ENCODE data around the gene MNT.
A peak's percentile ranks its signal among the peaks of the same experiment; 100 is the strongest.
"Not testable (repeated sequence)": the region's sequence is repeated elsewhere in the genome, so short reads cannot be mapped to it uniquely, and the experiment has no call there.

MNT gene, protein sequence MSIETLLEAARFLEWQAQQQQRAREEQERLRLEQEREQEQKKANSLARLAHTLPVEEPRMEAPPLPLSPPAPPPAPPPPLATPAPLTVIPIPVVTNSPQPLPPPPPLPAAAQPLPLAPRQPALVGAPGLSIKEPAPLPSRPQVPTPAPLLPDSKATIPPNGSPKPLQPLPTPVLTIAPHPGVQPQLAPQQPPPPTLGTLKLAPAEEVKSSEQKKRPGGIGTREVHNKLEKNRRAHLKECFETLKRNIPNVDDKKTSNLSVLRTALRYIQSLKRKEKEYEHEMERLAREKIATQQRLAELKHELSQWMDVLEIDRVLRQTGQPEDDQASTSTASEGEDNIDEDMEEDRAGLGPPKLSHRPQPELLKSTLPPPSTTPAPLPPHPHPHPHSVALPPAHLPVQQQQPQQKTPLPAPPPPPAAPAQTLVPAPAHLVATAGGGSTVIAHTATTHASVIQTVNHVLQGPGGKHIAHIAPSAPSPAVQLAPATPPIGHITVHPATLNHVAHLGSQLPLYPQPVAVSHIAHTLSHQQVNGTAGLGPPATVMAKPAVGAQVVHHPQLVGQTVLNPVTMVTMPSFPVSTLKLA

DNA sequence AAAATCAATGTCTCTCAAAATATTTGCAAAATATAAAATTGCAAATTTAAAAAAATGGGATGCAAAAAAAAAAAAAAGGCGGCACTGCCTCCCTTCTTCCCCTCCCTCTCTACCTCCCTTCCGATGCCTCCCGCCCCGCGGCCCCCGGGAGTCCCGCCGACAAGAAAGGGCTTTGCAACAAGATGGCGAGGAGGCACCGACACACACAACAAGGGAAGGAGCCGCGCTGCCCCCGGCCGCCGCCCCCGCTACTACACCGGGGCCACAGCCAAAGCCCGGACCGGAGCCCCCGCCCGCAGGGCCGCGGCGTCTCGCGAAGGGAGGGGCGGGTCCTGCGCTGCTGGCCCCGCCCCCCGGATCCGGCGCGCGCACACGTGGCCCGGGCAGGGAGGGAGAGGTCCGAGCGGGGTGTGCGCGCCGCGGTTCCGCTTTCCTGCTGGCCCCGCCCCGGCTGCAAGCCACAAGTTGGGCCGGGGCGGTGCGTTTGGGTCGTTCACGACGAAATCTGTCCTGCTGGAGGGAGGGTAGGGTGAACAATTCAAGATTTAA is at the start of gene MNT:
TSS of gene MNT (minus strand) at position 184 of the 549 bp plus-strand sequence. CDS start 348 bp downstream, outside the sequence.
- peak; percentile 84 for DNase-seq

DNA sequence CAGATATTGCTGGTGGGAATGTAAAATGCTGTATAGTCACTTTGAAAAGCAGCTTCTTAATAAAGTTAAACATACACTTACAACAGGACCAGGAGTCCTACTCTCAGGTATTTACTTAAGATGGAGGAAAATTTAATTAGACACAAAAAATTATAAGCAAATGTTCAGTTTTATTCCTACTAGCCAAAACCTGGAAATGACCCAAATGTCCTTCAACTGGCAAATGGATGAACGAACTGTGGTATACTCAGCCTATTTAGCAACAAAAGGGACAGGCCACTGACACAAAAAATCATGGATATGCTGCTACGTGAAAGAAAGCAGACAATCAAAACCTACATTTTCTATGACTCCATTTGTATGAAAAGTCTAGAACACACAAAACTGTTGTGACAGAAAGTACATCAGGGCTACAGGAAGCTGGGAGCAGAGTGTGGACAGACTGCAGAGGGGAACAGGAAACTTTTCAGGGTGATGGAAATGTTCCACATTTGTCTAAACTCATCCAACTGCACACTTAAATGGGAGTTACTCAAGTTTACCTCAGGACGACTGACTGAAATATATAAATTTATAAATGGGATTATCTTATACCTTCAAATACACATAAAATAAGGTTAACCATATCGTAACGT is 49.3 kb upstream of the MNT start:
- DNase-seq = no peak

DNA sequence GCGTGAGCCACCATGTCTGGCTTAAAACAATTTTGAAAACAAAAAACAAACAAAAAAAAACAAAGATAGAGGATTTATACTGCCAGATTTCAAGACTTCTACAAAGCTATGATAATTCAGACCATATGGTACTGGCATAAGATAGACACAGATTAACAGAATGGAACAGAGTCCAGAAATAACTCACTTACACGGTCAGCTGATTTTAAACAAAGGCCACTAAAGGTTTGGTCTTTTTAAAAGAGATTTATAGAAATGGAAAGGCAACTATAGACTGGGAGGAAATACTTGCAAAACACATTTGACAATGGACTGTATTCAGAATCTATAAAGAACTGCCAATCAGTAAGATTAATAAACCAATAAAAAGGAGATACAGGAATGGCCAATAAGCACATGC is 48.6 kb upstream of the MNT start:
- no peak for DNase-seq

DNA sequence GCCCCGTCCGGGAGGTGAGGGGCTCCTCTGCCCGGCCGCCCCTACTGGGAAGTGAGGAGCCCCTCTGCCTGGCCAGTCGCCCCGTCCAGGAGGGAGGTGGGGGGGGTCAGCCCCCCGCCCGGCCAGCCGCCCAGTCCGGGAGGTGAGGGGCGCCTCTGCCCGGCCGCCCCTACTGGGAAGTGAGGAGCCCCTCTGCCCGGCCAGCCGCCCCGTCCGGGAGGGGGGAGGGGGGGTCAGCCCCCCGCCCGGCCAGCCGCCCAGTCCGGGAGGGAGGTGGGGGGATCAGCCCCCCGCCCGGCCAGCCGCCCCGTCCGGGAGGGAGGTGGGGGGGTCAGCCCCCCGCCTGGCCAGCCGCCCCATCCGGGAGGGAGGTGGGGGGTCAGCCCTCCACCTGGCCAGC is 46.6 kb upstream of the MNT start:
- not testable (repeated sequence) for DNase-seq

DNA sequence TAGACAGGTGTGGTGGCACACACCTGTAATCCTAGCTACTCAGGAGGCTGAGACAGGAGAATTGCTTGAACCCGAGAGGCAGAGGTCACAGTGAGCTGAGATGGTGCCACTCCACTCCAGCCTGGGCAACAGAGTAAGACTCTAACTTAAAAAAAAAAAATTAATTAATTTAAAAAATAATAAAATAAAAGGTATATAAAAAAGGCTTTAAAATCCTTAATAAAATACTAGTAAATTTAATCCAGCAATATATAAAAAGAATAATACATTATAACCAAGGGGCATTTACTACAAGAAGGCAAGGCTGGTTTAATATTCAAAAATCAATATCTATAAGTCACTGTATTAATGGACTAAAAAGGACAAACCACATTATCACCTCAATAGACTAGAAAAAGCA is 44.8 kb upstream of the MNT start:
- no peak for DNase-seq

DNA sequence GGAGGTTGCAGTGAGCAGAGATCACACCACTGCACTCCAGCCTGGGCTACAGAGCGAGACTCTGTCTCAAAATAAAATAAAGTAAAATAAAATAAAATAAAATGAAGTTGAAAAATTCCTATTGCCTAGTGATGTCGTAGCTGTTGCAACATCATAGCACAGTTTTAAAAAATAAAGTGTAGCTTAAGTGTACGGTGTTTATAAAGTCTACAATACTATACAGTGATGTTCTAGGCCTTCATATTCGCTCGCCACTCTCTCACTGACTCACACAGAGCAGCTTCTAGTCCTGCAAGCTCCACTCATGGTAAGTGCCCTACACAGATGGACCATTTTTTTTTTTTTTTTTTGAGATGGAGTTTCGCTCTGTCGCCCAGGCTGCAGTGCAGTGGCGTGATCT is 43.5 kb upstream of the MNT start:
- no peak for DNase-seq

DNA sequence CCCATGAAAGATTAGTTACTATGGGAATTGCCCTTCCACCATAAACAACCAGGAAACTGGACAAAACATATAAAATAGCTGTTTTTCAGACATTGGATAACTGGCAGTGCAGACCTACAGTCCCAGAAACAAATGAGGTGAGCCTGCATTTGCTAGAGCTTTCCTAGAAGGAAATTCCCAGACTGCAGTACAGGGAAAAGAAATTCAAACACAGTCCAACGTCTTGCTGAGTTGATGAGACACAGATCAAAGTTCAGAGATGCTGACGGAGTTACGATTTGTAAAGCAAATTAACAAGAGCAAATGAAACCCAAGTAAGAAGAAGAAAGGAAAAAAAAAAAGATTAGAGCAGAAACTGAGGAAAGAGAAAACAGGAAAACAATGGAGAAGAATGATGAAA is 41.3 kb upstream of the MNT start:
- no peak for DNase-seq

DNA sequence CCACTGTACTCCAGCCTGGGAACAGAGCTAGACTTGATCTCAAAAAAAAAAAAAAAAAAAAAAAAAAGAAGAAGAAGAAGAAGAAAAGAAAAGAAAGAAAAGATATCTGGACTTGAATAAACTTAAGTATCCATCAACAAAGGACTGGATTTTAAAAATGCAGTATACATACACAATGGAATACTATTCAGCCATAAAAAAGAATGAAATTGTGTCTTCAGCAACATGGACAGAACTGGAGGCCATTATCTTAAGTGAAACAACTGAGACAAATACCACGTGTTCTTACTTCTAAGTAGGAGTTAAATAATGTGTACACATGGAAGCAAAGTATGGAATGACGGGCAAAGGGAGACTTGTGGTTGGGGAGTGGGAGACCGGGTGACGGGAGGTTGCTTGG is 40.1 kb upstream of the MNT start:
- DNase-seq = no peak

DNA sequence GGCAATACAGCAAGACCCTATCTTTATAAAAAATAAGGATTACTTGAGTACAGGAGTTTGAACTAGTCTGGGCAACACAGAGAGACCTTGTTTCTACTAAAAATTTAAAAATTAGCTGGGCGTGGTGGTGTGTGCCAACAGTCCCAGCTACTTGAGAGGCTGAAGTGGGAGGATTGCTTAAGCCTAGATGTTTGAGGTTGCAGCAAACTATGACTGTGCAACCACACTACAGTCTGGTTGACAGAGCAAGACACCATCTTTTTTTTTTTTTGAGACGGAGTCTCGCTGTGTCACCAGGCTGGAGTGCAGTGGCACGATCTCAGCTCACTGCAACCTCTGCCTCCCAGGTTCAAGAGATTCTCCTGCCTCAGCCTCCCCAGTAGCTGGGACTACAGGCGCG is 39.1 kb upstream of the MNT start:
- DNase-seq = not testable (repeated sequence)

DNA sequence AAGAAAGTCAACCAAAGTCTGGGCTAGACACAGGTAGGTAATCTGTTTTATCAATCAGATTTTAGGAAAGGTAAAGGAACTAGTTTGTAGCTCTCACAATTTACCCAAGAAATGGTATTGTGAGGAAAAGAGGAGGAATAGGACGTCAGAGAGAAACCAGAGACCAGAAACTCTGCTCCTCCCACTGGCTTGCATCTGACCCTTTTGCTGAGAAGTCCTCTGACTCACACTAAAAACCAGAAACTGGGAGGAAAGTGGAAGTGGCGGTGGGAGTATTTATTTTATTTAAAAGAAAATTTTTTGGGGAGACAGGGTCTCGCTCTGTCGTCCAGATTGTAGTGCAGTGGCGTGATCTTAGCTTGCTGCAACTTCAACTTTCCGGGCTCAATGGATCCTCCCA is 38.0 kb upstream of the MNT start:
- no peak for DNase-seq

DNA sequence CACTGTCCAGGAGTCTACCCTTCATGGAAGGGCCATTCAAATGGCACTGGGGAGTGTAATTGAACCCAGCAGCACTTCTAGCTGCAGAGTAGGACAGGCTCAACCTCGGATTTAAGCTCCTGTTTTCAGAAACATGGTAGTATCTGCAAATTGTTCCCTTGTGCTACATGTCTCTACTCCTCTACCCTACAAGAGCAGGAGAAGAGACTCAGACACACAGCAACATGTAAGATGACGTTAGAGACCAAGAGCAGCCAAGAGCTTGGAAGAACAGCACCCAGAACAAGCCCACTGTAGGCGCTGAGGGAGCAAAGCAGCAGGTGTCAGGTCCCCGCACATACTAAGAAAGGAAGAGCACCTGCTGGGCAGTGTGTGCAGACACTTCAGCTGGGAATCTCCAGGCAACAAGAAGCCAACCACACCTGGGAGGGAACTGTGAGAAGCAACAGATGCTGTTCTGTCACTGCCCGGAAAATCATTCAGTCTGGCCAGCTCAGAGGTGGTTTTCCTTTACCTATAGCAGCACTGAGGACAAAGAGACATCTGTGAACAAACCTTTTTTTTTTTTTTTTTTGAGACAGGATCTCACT is 35.6 kb upstream of the MNT start:
- no peak for DNase-seq

DNA sequence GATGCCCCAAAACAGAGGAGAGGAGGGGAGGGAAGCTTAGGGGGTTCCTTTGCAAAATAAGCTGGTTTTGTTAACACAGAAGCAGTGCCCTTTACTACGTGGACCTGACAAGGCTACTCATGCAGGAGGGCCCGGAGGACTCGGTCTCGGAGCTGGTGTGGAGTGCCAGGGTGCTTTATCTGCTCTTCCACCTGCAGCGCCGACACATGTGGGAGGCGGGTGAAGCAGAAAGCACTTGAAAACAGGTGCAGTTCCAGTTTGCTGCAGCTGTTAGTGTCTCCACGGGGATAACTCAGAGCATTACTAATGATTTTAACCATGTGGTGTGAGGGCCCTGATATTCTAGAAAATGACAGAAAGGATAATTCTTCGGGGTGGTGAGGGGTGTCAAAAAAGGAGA is 35.0 kb upstream of the MNT start:
- no peak for DNase-seq

DNA sequence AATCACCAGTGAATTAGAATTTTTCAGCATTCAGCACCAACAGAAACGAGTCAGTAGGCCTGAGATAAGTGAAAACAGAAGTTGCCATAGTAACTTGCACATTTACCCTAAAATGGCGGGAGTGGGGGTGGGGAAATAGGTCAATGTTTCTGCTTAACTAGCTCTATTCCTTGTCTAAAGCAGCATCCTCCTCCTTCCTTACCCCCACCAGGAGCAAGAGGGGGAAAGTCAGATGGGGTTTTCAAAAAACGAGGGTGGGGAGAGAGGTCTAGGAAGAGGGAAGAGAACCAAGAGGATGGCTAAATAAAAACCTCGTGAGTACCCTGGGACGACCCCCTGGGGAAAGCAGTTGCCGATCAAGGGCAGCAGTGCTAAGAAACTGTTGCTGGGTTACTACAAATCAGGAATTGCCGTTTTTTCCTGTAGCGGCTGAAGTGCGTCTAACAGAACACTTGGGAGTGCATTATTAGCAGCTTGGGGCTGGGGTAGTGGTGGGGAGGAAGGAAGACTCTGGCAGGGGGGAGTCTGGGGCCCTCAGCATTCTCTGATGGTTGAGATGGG is 34.4 kb upstream of the MNT start:
- DNase-seq = no peak

DNA sequence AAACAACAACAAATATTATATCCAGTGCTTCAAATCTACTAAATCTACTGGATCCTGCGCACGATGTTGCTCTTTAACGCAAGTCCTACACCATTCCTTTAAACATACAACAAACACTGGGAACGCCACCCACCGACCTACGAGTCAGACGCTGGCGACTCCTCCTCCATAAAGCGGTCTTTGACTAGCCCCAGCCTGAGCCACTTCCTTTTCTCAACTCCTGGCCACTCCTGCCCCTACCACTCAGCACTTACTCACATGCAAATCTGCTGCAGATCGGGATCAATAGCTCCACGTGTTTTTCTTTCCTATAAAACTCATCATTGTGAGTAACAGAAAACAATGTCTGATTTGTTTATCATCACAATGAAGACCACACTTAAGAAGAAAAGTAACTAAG is 32.8 kb upstream of the MNT start:
- no peak for DNase-seq

DNA sequence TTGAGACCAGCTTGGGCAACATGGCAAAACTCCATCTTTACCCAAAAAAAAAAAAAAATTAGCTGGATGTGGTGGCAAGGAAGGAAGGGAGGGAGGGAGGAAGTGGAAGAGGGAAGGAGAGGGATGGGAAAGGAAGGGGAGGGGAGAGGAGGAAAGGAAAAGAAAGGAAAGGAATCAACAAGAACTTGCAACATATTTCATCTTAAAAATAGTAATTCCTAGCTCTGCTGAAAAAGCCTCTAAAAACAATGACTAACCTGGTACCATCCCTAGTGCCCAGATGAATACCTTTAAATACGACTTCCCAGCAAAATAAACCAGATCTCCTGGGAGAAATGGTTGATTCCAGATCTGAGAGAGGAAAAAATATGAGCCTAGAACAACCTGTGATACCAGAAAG is 27.1 kb upstream of the MNT start:
- DNase-seq = no peak

DNA sequence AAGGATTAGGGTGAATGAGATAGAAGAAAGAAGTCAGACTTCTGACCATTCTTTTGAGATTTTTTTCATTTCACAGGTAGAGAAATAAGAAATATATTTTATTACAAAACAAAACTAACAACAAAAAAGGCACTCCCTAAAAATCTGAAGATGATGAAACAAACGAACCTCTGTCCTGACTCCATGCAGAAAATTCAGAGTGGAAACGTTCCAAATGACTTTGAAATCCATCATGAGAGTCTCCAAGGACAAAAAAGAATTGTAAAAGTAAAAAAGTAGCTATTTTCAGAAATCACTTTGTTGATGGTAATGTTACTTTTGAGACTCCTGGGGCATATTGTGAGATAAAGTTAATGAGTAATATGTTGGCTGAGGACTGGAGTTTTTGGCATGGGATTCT is 26.4 kb upstream of the MNT start:
- no peak for DNase-seq

DNA sequence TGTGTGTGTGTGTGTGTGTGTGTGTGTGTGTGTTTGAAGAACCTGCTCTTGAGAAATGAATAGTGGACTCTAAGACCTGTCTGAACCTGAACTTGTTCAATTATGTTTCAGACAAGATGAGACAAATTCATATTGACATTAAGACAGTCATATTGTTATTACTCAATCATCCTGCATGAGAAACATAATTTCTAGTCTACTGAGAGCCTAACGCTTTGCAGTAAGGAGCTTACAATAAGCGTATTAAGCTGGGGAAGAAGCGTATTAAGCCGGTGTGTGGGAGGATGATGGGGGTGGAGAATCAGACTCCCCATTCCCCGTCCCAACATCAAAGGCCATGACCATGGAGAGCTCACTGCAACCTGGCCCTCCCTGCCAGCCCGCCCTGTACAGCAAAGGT is 22.4 kb upstream of the MNT start:
- no peak for DNase-seq

DNA sequence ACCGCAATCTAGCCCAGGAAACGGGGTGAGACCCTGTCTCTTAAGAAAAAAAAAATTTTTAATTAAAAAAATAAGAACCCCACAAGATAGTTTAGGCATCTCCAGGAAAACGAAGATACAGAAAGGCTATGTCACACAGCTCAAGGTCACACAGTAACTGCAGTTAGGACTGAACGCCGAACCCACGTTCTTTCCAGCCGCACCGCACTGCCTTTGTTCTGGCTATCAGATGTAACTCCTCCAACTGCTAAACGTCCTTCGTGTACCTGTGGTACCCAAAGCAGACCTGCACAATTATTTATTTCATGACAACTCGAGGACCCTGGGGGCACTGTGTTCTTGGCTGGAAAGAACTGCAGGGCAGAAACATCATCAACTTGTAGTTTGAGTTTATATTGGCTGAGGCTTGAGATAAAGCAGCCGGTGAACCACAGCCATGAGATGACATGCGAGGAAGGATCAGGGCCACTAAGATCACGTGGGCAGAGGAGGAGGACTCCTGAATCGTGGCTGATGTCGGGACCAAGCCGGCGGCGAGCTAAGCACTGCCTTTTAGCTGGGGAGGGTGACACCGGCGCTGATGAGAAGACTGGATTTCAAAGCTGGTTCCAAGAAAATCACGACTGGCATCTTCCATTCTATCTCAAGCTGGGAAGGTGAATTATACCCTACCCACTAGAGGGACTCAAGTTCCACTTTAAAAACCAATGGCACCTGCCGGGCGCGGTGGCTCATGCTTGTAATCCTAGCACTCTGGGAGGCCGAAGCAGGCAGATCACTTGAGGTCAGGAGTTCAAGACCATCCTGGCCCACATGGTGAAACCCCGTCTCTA is 20.7 kb upstream of the MNT start:
- no peak for DNase-seq

DNA sequence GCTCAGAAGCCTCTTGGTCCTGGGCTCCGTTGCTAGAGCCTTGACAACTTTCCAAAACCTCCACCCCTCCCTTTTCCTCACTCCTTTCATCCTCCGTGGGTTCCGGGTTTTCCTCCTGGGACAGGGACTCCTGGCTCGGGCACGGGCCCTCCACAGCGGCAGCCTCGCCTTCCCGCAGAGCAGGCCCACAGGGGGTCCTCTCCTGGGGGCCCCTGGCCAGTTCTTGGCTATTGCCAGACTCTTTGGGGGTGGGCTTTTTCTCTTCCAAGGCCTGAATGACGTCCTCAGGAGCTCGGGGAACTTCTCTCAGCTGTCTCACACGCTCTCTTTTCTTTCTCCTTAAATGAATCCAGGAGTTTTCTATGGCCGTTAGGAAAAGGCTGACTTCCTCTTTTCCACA is 19.3 kb upstream of the MNT start:
- DNase-seq = no peak

DNA sequence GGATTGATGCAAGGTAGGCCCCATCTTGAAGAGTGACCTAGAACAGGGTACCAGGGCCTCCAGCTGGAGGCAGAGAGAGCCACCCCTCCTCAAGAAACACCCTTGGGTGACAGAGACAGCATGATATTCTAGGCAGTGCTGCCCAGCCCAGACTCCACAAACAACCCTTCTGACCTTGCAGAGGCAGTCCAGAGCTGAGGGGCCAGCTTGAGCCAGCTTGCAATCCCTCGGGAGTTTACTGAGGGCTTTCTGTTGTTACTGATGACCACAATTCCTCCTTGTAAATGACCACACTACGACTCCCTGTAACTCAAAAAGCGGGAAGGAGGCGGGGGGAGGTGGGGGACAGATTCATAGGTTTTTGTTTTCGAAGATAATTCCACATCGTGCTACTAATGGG is 18.6 kb upstream of the MNT start:
- DNase-seq = no peak

DNA sequence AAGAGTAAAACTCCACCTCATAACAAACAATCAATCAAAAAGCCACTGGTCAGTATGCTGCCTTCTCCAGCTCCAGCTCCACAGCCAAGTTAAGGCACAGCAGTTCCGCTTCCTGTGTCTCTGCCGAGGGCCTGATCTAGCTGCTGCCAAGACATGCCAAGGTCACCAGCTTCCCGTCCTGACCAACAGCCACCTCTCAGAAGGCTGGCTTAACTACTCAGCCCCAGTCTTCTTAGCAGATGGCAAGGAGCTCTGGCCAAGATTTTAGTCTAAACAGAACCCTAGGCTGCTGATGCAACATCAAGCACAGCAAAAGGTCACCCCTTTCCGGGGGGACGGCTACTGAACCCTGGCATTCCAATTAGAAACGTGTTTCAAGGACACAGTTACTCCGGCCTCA is 17.7 kb upstream of the MNT start:
- no peak for DNase-seq

DNA sequence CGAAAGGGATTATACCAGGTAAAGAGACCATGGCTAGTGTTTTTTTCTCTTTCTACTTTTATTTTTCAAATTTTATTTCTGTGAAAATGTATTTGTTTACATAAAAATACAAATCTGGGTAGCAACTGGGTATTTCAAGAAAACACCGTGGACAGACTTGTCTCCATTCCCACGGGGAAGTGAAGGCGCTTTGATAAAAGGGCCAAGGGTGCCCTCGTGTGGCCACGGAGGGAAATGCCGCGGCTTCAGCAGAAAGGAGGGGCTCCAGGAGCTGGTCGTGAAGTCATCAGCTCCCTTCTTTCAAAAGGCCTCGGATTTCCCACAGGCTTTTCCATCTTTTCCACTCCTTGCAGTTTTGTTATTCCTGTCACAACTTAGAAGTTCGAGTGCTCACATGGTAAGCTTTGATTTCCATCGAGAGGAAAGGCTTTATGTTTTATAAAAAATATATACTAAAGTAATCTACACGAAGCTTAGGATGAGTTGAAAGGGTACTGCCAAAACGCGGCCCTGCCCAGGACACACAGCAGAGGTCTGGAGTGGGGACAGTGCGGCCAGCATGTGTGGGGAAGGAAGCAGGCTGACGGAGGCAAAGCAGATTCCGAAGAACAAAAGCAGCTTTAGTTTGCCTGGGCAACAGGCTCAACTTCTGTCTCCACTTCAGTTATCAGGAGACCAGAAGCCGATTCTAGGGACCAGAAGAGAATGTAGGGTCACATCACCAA is 15.3 kb upstream of the MNT start:
- DNase-seq = peak; percentile 14

Measured in KG1 (cell line).